OCI-LY3 (cell line): ENCODE results near the gene CD320.
"Not testable (repeated sequence)": the region's sequence is repeated elsewhere in the genome, so short reads cannot be mapped to it uniquely, and the experiment has no call there.

ENCODE experiments used
- EZH2phosphoT487 ChIP-seq: fragments of 200-600 bp; shearing (Covaris generic); IDR thresholded peaks from 2 replicates; pipeline ENCODE4 v1.6.1; 2018; ENCODE audit warnings: antibody characterized with exemption, mixed run types, low read depth
- TF ChIP-seq, protein P1 (sequence below): fragments of 200-600, 300-600 bp; sonication (generic); IDR thresholded peaks from 2 replicates; pipeline ENCODE4 v1.5.1; 2014; ENCODE audit warnings: antibody characterized with exemption, low read length, low read depth

DNA sequence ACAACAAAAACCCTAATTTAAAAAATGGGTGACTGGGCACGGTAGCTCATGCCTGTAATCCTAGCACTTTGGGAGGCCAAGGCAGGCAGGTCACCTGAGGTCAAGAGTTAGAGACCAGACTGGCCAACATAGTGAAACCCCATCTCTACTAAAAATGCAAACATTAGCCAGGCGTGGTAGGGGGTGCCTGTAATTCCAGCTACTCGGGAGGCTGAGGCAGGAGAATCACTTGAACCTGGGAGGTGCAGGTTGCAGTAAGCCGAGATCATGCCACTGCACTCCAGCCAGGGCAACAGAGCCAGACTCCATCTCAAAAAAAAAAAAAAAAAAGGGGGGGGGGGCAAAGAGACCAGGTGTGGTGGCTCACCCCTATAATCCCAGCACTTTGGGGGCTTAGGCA is 43.9 kb downstream of the CD320 start:
- TF ChIP-seq, protein P1, sequence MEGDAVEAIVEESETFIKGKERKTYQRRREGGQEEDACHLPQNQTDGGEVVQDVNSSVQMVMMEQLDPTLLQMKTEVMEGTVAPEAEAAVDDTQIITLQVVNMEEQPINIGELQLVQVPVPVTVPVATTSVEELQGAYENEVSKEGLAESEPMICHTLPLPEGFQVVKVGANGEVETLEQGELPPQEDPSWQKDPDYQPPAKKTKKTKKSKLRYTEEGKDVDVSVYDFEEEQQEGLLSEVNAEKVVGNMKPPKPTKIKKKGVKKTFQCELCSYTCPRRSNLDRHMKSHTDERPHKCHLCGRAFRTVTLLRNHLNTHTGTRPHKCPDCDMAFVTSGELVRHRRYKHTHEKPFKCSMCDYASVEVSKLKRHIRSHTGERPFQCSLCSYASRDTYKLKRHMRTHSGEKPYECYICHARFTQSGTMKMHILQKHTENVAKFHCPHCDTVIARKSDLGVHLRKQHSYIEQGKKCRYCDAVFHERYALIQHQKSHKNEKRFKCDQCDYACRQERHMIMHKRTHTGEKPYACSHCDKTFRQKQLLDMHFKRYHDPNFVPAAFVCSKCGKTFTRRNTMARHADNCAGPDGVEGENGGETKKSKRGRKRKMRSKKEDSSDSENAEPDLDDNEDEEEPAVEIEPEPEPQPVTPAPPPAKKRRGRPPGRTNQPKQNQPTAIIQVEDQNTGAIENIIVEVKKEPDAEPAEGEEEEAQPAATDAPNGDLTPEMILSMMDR, result not testable (repeated sequence)
- TF ChIP-seq EZH2phosphoT487, result not testable (repeated sequence)
